HG03439 (cell line): ENCODE results near the gene RNF146.
A peak's percentile ranks its signal among the peaks of the same experiment; 100 is the strongest.
"Not testable (repeated sequence)": the region's sequence is repeated elsewhere in the genome, so short reads cannot be mapped to it uniquely, and the experiment has no call there.

Experiments
- ATAC-seq: cut with Tn5 transposase; IDR thresholded peaks from one replicate; pipeline ENCODE4 v1.9.1; 2021; ENCODE audit warnings: mild to moderate bottlenecking, moderate library complexity; ENCODE audit not compliant: unreplicated experiment

RNF146 gene

GRCh38 chr6:127279815-127280214 is 13.2 kb downstream of the RNF146 start:
- ATAC-seq: no peak

- ATAC-seq: no peak
Measured at GRCh38 chr6:127282184-127282583, 15.5 kb downstream of the RNF146 start.

- ATAC-seq: no peak
Measured at GRCh38 chr6:127288705-127289104, 22.0 kb downstream of the RNF146 start.

GRCh38 chr6:127289934-127290333 is 23.3 kb downstream of the RNF146 start:
- ATAC-seq: no peak

- ATAC-seq: no peak
Measured at GRCh38 chr6:127290391-127291265, 24.0 kb downstream of the RNF146 start.

GRCh38 chr6:127291495-127291894 is 24.8 kb downstream of the RNF146 start:
- peak; percentile 76 for ATAC-seq

- no peak for ATAC-seq
Measured at GRCh38 chr6:127297502-127298070, 30.9 kb downstream of the RNF146 start.

- ATAC-seq: no peak
Measured at GRCh38 chr6:127298475-127298874, 31.8 kb downstream of the RNF146 start.

- no peak for ATAC-seq
Measured at GRCh38 chr6:127299522-127300240, 33.0 kb downstream of the RNF146 start.

- ATAC-seq: no peak
Measured at GRCh38 chr6:127300411-127300810, 33.7 kb downstream of the RNF146 start.

GRCh38 chr6:127301199-127301700 is 34.6 kb downstream of the RNF146 start:
- ATAC-seq: no peak

GRCh38 chr6:127302728-127303660 is 36.3 kb downstream of the RNF146 start:
- peak; percentile 59 for ATAC-seq

- ATAC-seq: no peak
Measured at GRCh38 chr6:127303917-127304316, 37.3 kb downstream of the RNF146 start.

GRCh38 chr6:127305741-127306140 is 39.1 kb downstream of the RNF146 start:
- no peak for ATAC-seq

- ATAC-seq: no peak
Measured at GRCh38 chr6:127317388-127318128, 50.9 kb downstream of the RNF146 start.

GRCh38 chr6:127319686-127320085 is 53.0 kb downstream of the RNF146 start:
- no peak for ATAC-seq

- no peak for ATAC-seq
Measured at GRCh38 chr6:127328043-127328609, 61.5 kb downstream of the RNF146 start.

- ATAC-seq: not testable (repeated sequence)
Measured at GRCh38 chr6:127331256-127331655, 64.6 kb downstream of the RNF146 start.

- ATAC-seq: no peak
Measured at GRCh38 chr6:127332383-127332961, 65.8 kb downstream of the RNF146 start.
